Measurements from ENCODE around the gene DCLK3. TPM values are rescaled to one million over a fixed set of nuclear protein-coding genes. Genes with fewer than 3 reads are reported as not detected.

DCLK3 gene
- total RNA-seq, 4 donors from 2014 or later = 0.09 to 0.47 (median 0.12) TPM; not detected in 1

DNA sequence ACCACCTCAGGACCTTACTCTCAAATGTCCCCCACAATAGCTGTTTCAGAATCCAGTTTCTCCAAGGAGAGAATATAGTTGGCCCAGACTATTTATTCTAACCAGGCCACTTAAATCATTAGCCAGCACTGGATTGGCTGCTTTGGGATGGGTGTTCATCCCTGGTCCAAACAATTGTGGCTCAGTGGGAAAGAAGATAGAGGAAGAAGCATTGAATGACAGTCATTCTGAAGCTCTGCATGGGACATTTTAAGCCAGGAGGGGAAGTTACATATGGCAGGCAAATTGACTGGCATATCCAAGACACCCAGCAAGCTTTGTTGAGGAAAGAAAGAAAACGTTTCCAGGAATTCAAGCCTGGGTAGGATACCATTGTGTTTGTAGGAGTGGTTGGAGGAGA is 5.6 kb upstream of the DCLK3 start:
- TF ChIP-seq, protein P1, sequence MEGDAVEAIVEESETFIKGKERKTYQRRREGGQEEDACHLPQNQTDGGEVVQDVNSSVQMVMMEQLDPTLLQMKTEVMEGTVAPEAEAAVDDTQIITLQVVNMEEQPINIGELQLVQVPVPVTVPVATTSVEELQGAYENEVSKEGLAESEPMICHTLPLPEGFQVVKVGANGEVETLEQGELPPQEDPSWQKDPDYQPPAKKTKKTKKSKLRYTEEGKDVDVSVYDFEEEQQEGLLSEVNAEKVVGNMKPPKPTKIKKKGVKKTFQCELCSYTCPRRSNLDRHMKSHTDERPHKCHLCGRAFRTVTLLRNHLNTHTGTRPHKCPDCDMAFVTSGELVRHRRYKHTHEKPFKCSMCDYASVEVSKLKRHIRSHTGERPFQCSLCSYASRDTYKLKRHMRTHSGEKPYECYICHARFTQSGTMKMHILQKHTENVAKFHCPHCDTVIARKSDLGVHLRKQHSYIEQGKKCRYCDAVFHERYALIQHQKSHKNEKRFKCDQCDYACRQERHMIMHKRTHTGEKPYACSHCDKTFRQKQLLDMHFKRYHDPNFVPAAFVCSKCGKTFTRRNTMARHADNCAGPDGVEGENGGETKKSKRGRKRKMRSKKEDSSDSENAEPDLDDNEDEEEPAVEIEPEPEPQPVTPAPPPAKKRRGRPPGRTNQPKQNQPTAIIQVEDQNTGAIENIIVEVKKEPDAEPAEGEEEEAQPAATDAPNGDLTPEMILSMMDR (IDR thresholded peaks at IDR 0.05) = no peak
- ATAC-seq (ENCODE audit: low FRiP score) = no peak

DNA sequence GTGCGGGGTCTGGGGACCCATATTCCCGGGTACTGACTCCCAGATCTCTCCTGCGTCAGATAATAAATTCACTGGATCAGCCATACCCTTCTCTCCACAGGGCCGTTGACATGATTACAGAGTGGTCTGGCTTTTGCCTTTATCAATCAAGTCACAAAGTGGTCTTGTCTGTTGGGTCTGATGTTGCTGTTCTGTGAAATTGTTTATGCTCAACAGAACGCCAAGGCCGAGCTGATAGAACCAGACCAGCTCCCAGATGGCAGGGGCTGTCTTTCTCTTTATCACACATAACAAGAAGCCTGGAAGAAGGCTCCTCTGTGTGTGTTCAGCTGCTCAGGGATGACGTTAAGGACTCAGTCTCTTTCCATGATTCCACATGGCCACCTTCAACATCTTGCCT is 751 bp upstream of the DCLK3 start:
- DNase-seq (ENCODE audit: low spot score) (no peak), ATAC-seq (ENCODE audit: low FRiP score) (no peak)
- TF ChIP-seq, protein P1 (IDR thresholded peaks at IDR 0.05) = no peak

More for the DNA sequence above, 5.6 kb upstream of the DCLK3 start:
- no peak for DNase-seq (ENCODE audit: low spot score)

DNA sequence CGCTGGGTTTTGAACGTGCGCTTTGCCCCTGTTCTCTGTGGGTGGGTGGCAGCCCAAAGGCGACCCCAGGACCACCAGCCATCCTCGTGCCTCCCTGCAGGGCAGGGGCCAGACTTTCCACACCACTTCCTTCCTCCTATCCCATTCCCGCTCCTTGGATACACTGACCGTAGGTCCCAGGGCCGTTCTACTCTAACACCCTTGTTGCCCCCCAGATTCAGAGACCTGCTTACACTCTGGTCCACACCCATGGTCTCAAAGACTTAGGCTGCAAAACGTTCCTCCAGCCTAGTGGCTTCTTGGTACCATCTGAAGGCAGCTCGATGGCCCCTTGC is 318 bp upstream of the DCLK3 start:
- TF ChIP-seq, protein P1 (IDR thresholded peaks at IDR 0.05) = no peak
- no peak for DNase-seq (ENCODE audit: low spot score)
- ATAC-seq (ENCODE audit: low FRiP score) = no peak

DNA sequence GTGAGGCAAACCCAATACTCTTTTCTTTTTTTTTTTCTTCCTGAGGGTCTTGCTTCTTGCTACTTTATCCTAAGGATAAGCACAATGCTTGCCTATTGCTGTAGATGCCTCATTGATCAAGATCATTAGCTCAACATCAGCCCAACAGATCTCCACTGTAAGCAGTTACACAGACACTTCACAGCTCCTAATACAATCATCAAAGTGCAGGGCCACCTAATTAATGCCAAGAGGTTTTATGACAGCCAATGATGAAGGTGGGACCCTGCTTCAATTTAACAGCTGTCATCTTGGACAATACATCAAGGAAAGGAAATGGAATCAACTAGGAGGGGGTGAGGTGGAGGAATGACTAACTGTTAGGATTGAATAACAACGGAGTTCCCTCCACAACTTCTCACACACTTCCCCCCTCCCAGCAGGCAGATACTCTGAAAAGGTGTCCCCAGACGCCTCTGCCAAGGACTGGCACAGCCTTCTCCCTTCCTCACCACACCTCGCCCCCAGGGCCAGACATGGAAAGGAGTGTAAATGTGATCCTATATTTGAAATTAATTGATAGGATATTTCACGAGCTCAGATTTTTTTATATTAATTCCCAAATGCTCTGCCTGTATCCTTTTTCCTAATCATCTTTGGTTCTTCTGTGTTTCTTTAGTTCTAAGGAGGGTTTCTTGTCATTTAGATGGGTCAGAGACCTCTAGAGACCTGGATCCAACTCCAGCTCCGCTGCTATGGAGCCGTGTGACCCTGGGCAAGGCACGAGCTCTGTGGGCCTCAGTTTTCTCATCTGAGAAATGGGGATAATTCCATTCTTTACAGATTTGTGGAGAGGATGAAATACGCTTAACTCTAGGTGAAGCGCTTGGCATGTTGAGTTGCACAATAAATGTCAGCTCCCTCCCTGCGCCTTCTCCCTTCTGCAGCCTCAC is 1.2 kb downstream of the DCLK3 start:
- ATAC-seq (ENCODE audit: low FRiP score) (peak; percentile 57), DNase-seq (ENCODE audit: low spot score) (no peak)
- TF ChIP-seq, protein P1 (IDR thresholded peaks at IDR 0.05) = no peak

DNA sequence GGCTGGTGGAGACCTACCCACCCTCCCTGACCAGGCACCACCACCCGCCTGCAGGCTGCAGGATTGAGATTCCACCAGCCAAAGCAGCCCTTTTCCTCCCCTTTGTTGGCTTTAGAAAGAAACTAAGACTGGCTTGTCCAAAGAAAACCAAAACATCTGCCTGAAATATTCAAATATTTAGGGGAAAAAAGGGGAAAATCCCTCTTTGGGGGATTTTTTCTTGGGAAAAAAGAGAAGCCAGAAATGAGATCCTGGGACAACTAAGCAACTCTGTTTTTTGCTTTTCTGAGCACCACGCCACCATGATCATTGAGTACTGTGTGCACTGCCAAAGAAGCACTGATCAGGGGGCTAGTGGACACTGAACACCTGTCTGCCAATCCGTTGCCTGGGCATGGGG is 2.6 kb downstream of the DCLK3 start:
- no peak for ATAC-seq (ENCODE audit: low FRiP score)
- TF ChIP-seq, protein P1 (IDR thresholded peaks at IDR 0.05) = no peak
- no peak for DNase-seq (ENCODE audit: low spot score)

DNA sequence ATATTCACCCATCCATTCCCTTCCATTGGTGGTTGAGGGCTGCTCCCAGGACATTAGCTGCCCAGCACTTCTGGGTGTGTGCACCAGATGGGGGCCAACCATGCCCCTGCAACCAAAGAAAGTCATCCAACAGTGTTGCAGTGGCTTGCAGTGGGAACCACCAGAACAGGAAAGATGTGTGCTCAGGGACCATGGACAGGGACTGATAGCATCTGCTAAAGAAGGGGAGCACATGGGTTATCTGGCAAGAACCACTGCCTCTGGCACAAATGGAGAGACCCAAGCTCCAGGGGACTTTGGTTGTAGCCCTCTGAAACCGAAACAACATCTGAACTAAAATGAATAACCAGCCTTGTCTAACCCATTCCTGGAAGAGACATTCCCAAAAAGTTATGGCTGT is 8.1 kb downstream of the DCLK3 start:
- DNase-seq (ENCODE audit: low spot score) (no peak), ATAC-seq (ENCODE audit: low FRiP score) (no peak)
- TF ChIP-seq, protein P1 (IDR thresholded peaks at IDR 0.05) = no peak

DNA sequence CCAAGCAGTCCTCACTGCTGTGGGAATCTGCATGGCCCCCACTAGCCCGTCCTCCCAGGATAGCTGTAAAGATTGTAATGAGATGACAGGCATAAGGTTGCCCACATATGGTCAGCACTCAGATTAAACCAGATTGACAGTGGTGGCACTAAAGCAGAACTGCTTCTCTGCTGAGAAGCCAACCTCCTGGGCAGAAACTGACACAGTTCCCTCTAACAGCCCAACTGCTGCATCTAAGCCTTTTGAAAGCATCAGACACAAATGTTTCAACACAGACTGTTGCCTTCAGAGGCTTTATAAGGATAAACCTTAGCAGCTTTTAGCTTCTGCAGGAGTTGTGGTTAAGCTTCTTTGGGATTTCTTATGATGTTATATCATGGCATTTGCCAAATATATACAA is 13.0 kb downstream of the DCLK3 start:
- no peak for ATAC-seq (ENCODE audit: low FRiP score)
- TF ChIP-seq, protein P1 (IDR thresholded peaks at IDR 0.05) = no peak
- no peak for DNase-seq (ENCODE audit: low spot score)
